ENCODE results near the gene C8G.

The C8G gene

DNA sequence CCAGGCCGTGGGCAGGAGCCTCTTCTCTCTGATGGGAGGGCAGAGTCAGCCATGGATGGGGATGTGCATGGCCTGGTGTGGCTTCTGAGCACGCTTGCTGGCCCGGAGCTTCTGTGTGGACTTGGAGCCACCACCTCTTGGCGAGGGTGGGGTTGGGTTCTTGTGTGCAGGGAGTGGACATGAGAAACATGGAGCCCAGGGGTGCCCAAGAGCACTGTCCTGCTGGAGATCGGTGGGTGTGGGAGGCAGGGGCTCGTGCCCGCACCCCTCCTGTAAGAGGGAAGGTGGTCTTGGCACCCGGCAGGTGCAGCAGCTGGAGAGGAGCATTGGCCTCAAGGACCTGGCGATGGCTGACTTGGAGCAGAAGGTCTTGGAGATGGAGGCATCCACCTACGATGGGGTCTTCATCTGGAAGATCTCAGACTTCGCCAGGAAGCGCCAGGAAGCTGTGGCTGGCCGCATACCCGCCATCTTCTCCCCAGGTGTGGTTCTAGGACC is 24.3 kb upstream of the C8G start:
- DNase-seq (ENCODE audit: low read depth in 3 of 3) = no peak

DNA sequence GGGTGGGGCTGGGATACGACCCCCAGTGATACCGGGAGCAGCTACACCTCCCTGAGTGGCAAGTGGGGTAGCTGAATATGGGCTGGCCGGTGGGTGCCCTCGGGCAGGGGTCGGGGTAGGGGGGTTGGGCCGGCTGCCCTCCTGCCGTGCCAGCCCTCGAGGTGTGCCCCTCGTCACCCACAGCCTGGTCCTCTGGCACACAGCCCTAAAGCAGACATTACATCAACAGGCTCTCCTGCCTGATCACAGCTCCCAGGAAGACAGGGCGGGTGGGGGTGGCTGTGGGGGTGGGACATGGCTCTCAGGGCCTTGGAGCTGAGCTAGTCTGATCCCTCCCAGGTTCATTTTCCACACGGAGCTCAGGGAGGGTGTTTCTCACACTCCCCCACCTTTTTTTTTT is 23.7 kb upstream of the C8G start:
- DNase-seq (ENCODE audit: low read depth in 3 of 3) = no peak

DNA sequence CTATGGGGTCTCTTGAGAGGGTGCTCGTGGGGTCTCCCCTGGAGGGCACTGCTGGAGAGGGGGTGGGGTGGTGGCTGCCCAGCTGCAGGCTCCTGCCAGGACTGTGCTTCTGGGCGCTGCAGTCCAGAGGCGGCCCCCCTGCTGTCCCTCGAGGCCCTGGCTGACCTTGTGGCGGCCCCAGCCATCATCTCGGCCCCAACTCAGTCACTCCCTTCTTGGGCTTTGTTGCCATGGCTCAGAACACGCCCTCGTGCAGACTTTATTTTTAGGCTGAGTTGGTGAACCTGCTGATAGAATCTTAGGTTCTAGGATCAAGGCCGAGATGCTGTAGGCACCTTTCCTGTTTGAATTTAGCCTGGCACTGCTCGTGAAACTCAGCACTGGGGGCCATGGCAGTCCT is 23.3 kb upstream of the C8G start:
- DNase-seq (ENCODE audit: low read depth in 3 of 3) = no peak

DNA sequence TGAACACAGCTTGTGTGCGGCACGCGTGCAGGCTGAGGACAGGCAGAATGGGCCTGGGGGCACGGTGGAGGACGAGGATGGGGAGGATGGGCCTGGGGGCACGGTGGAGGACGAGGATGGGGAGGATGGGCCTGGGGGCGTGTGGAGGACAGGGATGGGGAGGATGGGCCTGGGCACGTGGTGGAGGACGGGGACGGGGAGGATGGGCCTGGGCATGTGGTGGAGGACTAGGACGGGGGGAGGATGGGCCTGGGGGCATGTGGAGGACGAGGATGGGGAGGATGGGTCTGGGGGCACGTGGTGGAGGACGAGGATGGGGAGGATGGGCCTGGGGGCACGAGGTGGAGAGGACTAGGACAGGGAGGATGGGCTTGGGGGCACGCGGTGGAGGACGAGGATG is 22.5 kb upstream of the C8G start:
- no peak for DNase-seq (ENCODE audit: low read depth in 3 of 3)

DNA sequence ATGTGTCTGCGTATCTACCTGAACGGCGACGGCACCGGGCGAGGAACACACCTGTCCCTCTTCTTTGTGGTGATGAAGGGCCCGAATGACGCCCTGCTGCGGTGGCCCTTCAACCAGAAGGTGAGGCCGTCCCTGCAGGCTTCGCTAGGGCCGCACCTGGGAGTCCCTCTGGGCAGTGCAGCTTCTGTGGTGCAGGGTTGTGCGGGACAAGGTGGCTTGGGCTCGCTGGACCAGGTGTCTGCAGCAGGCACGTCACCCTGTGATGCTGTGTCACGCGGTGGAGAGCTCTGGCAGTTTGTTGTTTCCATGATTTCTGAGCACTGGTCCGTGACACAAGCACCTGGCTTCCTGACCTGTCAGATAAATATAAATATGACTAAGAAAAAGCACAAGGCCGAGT is 21.2 kb upstream of the C8G start:
- DNase-seq (ENCODE audit: low read depth in 3 of 3) = no peak

DNA sequence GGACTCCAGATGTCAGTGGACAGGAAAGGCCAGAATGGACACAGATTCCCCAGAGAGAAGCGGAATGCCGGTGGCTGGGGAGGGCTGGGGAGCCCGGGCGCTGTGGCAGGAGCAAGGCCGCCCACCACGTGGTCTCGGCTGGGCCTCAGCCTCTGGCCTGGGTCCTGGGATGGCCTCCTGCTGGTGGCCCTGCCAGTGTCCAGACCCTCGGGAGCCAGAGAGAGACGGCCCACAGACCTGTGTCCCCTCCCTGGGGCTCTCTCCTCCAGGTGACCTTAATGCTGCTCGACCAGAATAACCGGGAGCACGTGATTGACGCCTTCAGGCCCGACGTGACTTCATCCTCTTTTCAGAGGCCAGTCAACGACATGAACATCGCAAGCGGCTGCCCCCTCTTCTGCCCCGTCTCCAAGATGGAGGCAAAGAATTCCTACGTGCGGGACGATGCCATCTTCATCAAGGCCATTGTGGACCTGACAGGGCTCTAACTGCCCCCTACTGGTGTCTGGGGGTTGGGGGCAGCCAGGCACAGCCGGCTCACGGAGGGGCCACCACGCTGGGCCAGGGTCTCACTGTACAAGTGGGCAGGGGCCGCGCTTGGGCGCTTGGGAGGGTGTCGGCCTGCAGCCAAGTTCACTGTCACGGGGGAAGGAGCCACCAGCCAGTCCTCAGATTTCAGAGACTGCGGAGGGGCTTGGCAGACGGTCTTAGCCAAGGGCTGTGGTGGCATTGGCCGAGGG is 19.5 kb upstream of the C8G start:
- no peak for DNase-seq (ENCODE audit: low read depth in 3 of 3)

DNA sequence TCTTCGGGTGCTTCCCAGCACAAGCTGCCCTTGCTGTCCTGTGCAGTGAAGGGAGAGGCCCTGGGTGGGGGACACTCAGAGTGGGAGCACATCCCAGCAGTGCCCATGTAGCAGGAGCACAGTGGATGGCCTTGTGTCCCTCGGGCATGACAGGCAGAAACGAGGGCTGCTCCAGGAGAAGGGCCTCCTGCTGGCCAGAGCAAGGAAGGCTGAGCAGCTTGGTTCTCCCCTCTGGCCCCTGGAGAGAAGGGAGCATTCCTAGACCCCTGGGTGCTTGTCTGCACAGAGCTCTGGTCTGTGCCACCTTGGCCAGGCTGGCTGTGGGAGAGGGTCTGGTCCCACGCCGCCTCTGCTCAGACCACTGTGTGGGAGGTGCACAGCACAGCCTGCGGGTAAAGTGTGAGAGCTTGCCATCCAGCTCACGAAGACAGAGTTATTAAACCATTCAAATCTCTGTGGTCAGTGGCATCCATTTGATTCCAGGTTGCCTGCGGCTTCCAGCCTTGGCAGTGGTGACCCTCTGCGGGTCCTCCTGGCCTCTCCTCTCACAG is 18.8 kb upstream of the C8G start:
- no peak for DNase-seq (ENCODE audit: low read depth in 3 of 3)

DNA sequence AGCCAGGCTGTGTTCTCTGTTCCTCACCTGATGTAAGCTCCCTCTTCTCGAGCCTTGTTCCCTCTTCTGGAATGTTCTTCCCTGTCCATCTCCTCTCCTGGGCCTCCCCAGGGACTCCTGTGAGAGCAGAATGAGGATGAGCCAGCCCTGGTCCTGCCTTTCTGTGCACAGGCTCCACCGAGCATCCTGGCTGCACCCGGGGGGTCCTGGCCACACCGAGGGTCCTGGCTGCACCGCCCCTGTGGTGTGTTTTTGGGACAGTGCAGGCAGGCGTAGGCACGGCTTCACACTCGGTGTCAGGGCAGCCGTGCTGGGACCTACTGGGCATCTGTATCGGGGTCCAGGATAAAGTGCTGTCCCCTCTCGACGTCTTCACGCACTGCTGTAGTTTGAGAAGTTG is 18.3 kb upstream of the C8G start:
- no peak for DNase-seq (ENCODE audit: low read depth in 3 of 3)

DNA sequence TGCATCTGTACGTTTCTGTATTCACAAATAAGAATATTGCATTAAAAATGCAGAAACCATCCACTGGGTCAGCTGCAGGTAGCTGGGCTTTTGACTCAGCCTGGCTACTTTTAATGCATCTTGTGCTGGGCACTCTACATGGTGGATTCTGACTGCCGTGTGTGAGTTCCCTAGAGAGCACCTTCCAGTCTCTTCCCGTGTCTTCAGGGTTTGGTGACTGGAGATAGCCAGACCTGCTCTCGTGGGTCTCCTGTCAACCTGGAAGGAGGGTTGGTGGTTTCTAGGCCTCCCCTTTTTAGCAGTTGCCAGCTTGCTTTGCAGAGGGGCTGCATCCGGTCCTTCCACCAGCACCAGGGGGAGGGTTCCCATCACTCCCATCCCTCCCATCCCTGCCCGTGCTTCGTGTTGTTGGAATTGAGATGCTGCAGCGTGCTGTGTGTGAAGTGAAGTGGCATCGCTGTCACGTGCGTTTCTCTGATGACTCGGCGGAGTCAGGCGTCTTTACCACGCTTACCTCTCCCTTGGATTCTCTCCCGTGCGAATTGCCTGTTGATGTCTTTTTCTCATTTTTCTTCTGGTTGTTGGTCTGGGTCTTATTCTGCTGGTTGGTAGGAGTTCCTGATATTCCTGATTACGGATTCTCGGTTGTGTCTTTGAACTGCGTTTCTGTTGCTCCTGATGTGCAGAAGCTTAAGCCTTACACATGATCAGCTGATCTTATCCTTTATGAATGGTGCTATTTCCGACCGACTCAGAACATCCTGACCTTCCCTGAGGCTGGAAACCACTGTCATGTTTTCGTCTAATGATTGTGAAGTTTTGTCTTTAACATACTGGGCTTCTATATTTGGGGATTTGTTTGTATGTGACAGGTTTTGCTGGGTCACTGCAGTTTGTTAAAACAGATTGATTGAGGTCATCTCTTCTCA is 17.4 kb upstream of the C8G start:
- DNase-seq (ENCODE audit: low read depth in 3 of 3) = no peak

DNA sequence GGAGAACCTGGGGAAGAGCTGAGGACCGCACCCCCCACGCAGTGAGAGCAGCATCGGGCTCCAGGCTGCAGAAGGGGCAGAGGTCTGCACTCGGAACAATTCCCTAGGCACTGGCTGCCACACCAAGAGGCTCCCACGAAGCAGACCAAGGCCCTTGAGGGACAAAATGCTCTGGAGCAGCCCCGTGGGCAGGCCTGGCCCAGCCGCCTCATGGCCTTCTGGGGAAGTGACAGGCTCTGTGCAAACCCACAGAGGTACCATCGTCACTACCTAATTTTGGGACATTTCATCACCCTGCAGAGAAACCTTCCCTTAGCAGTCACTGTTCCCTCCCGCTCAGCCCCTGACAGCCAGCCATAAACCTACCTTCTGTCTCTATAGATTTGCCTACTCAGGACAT is 16.5 kb upstream of the C8G start:
- no peak for DNase-seq (ENCODE audit: low read depth in 3 of 3)

DNA sequence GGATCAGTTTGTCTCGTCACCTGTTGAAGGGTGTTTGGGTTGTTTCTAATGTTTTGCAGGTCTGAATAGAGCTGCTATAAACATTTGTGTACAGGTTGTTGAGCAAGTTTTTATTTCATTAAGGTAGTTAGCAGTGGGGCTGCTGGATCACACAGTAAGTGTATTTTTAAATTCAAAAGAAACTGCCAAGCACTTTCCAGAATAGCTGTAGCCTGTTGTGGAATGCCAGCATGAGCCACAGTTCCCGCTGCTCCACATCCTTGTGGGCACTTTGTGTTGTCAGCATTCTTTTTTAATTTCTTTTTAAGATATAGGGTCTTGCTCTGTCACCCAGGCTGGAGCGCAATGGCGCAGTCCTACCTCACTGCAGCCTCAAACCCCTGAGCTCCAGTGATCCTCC is 15.0 kb upstream of the C8G start:
- DNase-seq (ENCODE audit: low read depth in 3 of 3) = no peak

DNA sequence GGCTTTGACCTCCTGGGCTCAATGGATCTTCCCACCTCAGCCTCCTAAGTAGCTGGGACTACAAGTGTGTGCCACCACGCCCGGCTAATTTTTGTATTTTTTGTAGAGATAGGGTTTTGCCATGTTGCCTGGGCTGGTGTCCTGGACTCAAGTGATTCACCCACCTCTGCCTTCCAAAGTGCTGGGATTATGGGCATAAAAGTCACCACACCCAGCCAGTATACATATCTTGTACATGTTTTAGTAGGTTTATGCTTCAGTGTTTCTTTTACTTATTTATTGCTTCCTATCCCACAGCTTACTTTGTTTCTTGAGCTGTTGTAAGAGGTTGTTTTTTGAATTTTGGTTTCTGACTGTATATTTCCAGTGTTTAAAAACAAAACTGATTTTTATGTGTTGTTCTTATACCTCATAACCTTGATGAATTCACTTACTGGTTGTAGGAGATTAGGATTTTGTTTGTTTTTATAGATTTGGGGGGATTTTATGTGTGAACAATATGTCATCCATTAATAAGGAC is 13.4 kb upstream of the C8G start:
- no peak for DNase-seq (ENCODE audit: low read depth in 3 of 3)

DNA sequence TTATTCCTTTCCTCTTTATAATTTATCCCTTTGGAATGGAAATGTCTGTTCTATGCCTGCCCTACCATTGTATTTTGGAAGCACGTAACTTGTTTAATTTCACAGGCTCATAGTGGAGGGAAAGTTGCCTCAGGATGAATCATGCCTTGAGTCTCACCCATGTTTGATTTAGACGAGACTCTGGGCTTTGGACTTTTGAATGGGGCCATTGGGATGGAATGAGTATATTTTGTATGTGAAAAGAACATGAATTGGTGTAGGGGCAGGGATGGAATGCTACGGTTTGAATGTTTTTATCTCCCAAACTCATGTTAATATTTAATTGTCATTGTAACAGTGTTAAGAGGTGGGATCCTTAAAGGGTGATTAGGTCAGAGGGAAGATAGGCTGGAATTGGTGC is 10.8 kb upstream of the C8G start:
- no peak for DNase-seq (ENCODE audit: low read depth in 3 of 3)

DNA sequence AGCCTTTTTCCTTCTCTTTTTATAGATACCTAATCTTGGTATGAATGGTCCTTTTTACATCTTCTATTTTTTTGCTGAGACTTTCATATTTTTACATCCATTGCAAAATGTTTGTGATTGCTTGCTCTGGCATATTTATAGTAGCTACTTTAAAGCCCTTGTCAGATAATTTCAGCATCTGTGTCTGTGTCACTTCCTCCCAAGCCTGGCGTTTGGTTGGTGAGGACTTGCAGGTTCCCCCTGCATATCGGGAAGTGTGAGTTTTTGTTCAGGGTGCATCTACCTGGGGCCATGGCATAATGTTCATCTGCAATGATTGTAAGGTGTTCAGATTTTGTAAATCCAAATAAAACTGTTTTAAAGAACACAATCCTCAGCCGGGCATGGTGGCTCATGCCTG is 9.4 kb upstream of the C8G start:
- no peak for DNase-seq (ENCODE audit: low read depth in 3 of 3)

DNA sequence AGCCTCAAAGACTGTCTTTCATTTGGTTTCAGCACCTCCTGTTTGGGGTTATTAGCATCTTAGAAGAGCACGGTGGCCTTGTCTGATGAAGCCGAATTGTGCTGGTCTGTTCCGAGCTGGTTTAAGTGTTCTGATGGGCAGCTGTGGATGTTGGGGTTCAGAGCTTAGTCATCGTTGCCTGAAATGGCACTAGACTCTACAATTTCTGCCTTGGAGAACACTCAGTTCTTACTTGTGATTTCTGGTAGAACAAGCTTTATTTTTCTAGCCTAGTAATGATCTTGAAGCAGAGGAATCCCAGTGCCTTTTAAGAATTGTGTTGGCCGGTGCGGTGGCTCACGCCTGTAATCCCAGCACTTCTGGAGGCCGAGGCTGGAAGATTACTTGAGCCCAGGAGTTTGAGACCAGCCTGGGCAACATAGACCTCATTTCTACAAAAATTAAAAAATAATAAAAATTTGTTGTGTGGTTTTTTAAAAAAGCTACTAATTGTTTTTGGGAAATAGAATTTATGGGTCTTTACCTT is 8.3 kb upstream of the C8G start:
- no peak for DNase-seq (ENCODE audit: low read depth in 3 of 3)

DNA sequence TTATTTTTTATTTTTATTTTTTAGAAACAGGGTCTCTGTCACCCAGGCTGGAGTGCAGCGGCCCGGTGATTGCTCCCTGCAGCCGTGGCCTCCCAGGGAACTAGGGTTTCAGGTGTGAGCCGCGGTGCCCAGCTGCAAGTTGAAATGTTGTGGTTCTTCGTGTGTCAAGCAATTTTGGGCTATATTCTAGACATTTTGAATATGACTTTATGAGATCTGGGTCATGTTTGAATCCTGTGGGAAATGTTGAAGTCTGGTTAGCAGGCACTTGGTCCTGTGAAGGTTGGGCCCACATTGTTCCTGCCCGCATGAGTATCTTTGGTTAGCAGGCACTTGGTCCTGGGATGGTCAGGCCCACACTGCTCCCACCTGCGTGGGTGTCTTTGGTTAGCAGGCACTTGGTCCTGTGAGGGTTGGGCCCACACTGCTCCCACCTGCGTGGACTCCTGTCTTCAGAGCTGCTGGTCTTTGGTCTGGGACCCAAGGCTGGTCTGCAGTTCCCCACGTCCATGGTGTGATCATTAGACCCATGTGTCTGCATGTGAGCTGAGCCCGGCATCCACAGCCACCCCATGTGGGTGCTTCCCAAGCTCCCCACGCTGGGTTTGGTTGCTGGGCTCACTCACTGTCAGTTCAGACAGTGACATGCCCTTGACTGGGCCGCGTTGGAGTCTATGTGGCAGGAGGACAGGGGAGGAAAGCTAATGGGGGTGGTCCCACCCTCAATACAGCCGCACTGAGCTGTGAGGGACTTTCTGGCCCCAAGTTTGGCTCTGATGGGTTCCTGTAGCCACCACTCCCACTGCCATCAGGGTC is 7.6 kb upstream of the C8G start:
- no peak for DNase-seq (ENCODE audit: low read depth in 3 of 3)

DNA sequence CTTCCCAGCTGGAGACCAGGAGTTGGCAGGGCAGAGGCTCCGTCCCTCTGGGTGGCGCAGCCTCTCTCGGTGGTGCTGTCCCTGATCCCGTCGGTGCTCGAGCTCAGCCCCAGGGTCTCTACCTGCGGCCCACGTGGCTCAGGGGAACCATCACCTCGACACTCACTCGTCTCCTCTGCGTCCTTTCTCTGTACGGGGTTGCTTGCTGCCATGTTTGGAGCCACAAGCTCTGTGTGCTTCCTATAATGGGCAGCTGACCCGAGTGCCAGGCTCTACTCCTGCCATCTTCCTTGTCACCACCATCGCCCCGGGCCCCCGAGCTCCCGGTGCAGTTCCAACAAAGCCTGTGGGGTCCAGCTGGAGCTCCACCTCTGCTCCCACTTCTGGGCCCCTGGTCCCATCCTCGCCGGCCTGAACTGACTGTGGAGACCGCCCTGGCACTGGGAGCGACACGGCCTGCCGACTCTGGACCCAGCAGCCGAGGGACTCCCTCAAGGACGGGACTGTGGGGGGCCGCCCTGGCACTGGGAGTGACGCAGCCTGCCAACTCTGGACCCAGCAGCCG is 5.5 kb upstream of the C8G start:
- DNase-seq (ENCODE audit: low read depth in 3 of 3) = no peak

DNA sequence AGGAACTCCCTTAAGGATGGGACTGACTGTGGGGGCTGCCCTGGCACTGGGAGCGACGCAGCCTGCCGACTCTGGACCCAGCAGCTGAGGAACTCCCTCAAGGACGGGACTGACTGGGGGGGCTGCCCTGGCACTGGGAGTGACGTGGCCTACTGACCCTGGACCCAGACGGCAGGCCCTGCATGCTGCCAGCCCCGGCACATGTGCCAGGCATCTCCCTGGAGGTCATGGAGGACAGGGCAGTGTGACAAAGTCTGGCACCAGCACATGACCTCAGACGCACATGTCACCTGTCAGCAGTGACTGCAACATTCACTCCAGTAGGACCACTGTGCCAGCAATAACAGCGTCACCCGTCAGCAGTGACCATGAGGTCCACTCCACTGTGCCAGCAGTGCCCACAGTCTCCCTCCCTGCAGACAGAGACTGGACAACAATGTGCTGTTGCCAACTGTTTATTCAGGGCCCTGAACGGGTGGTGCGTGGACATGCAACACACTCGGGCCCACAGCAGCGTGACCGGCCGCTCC is 5.0 kb upstream of the C8G start:
- no peak for DNase-seq (ENCODE audit: low read depth in 3 of 3)

DNA sequence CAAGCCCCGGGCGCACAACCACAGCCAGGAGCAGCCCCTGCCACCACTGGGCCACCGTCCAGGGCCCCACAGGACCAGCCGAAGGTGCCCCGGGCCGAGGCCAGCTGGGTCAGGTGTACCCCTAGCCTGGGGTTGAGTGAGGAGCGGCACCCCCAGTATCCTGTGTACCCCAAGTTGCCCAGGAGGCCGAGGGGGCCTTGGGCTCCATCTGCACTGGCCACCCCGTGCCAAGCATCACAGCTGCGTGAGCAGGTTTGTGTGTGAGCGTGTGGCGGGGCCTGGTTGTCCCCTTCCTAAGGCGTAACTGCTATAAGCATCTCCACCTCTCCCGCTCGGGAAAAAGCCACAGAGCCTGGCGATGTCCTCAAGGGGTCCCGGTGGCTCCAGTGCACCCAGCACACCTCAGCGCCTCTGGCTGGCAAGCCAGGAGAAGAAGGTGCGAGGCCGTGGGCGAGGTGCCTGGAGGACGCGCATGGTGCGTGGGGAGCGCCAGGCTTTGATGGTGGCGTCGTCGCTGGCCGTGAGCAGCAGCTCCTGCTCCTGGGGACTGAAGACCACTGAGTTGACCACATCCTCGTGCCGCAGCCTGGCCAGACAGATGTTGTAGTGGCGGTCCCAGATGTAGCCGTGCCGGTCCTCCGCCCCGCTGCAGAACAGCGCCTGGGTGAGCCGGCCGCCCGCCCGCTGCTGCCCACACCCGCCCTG is 4.4 kb upstream of the C8G start:
- DNase-seq (ENCODE audit: low read depth in 3 of 3) = no peak
